HG02885 (cell line): ENCODE measurements around the gene MSH3.
"Not testable (repeated sequence)": the region's sequence is repeated elsewhere in the genome, so short reads cannot be mapped to it uniquely, and the experiment has no call there.

Experiments used
- ATAC-seq: cut with Tn5 transposase; IDR thresholded peaks from one replicate; pipeline ENCODE4 v1.9.1; 2021; ENCODE audit warnings: mild to moderate bottlenecking; ENCODE audit not compliant: unreplicated experiment, poor library complexity

MSH3 gene

DNA sequence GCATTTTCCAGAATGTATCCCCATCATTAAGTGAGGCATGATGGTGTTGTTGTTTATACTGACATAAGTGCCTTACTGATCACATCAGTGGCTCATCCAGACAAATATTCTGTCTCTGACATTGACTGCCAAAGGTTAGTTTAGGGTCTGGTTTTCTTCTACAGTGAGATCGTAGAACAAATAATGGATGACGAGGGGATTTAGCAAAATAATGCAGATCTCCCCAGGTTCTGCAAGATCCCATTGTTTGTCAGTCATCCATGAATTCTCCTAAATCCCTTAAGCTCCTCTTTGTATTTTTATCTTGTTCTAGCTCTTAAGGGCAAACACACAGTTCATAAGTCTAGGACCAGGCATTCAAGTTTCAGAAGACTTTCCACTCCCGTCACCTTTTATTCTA, 93.5 kb downstream of the MSH3 start:
- ATAC-seq = no peak

GRCh38 chr5:80752427-80752826, 98.0 kb downstream of the MSH3 start:
- ATAC-seq = no peak

GRCh38 chr5:80753712-80754111, 99.3 kb downstream of the MSH3 start:
- ATAC-seq = no peak

DNA sequence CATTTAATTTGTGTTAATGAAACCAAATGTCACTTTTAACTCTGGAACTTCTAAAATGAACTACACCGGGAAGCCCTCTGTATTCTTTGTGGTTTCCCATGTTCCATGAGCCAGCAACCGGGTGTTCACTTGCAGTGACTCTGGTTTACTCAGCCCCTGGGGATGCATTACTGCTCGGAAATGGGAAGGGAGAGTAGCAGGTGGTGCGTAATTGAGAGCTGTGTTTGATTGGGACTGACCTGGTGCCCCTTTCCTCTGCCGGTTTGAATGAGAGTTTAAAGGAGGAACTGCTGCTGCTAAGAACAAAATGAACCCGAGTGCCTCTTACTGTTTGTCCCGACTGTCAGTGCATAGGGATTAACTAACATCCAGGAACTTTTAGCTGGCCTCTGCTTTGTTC, 100.4 kb downstream of the MSH3 start:
- peak; percentile 54 for ATAC-seq

GRCh38 chr5:80755626-80756025, 101.2 kb downstream of the MSH3 start:
- peak; percentile 97 for ATAC-seq

GRCh38 chr5:80756292-80756691, 101.8 kb downstream of the MSH3 start:
- no peak for ATAC-seq

DNA sequence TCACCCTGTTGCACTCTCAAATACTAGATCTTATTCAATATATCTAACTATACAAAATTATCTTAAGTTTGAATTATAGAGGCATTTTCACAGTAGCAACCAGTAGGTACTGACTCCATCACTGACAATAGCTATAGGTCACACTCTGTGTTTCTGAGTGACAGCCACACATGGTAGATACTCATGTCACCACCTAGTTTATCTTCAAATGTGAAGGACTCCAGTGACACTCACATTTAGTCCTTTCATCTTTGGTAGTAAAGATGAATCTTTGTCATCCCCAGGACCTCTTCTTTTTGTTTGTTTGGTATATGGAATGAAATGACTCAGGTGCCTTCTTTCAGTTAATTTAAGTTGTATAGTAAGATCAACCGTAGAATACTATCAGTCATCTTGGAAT, 102.8 kb downstream of the MSH3 start:
- ATAC-seq = no peak

- ATAC-seq = no peak
Measured at GRCh38 chr5:80759866-80760577, 105.6 kb downstream of the MSH3 start.

GRCh38 chr5:80760680-80761079, 106.2 kb downstream of the MSH3 start:
- ATAC-seq = no peak

GRCh38 chr5:80761176-80761575, 106.7 kb downstream of the MSH3 start:
- ATAC-seq = no peak

DNA sequence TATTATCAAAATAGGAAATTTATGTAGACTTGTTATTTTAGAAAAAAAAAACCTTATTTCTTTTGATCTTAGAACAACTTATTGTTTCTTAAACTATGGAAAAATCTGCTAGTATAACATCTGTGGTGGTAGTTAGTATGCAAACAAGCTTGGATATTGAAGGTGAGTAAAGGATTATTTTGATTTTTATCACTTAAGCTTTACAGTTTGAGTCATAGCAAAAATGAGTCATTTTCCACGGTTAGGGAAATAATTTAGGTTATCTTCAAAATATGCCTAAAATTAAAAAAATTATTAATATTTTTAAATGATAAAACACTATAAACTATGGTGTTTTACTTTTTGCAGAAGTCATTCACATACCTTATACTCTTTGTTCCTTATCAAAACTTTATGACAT, 107.5 kb downstream of the MSH3 start:
- ATAC-seq = no peak

DNA sequence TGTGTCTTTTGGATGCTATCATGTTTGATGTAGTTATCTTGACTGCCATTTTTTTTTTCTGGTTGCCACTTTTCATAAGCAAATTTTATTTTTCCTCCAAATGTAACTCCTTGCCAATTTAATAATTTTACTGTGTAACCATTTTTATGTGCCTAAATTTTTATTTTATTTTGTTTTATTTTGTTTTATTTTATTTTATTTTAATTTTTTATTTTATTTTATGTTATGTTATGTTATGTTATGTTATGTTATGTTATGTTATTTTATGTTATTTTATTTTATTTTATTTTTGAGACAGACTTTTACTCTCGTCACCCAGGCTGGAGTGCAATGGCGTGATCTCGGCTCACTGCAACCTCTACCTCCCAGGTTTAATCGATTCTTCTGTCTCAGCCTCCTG, 108.1 kb downstream of the MSH3 start:
- ATAC-seq = no peak

GRCh38 chr5:80763211-80763610, 108.8 kb downstream of the MSH3 start:
- ATAC-seq = no peak

DNA sequence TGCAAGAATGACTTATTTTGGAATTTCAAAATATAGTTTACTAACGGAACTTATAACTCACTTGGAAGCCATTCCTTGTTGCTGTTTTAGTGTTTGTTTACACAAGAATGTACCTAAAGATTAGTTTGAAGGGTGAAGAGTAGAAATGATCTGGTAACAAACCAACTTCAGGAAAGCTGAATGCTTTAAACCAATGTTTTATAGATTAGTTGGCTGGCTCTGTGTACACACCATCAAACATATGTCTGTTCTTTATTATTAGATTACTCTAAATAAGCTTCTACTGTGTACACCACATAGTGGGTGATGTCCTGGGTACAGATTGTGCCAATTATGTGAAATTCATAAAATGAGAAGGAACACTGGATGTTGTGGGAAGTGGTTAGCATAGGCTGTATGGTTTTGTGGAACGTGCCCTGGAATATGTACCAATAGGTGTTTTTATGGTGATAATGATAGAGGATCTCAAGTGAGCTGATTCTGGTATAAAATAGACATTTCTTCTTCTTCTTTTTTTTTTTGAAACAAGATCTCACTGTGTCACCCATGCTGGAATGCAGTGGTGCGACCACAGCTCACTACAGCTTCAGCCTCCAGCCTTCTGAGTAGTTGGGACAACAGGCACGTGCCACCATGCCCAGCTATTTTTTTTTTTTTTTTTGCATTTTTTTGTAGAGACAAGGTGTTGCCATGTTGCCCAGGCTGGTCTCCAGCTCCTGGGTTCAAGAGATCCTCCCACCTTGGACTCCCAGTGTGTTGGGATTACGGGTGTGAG, 109.6 kb downstream of the MSH3 start:
- no peak for ATAC-seq

DNA sequence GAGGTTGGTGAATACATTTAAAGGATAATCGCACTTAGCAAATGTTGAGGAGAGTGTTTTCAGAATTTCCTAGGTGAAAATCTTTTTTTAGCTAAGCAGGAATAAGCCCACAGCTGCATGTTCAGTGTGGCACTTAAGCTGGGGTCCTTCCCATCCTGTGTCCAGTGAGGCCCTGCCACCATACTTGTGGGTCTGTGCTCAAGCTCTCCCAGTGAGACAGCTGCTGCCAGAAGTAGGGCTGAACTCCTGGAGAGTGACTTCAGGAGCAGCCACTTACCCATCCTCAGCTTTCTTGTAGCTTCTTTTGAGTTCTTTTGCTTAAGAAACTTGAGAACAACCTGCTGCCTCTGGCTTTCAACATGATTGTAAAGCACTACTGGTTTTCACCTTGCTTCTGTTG, 110.3 kb downstream of the MSH3 start:
- ATAC-seq = no peak

- ATAC-seq = no peak
Measured at GRCh38 chr5:80777347-80778287, 123.2 kb downstream of the MSH3 start.

DNA sequence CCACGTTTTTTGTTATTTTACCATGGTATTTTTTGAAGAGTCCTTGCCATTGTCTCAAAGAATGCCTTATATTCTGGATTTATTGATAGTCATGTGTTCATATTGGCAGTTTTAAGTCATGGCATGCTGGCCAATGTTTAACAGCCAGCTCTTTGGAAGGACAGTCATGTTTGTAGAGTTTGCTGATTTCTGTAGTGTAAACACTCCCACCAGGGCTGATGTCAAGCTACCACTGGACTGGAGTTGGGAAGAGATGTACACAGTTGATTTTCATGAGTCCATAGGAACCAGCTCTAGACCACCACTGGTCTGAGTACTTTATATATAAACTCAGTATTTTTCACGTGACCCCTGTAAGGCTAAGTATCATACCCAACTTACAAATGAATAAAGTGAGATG, 125.6 kb downstream of the MSH3 start:
- ATAC-seq = no peak

DNA sequence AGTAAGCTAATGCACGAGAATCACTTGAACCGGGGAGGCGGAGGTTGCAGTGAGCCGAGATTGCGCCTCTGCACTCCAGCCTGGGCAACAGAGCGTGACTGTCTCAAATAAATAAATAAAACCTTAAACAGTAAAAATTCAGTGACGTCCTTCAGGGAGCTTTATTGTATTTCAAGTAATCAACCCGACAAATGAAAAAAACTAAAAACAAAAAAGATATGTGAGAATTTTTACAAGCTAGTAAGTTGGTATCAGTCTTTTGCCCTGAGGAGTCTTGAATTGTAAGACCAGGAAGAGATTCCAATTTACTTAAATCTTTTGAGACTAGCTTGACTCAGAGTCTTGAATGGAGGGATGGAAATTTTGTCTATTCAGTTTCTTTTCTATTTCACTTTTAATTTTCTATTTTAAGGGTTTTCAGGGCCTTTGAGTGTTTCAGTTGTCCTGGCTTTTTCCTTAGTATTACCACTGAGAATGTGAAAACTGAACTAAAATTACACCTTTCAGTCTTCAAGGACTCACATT, 126.4 kb downstream of the MSH3 start:
- no peak for ATAC-seq

DNA sequence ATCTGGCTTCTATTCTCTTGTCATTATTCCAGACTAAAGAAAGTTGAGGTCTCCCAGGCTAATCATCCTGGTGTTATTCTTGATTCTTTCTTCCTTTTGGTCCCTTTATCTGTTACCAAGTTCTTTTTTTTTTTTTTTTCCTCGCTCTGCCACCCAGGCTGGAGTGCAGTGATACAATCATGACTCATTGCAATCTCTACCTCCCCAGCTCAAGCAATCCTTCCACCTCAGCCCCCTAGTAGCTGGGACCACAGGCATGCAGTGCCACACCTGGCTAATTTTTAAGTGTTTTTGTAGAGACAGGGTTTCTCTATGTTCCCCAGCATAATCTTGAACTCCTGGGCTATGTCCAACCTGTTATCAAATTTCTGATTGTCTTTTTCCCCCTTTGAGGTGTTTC, 126.9 kb downstream of the MSH3 start:
- no peak for ATAC-seq

DNA sequence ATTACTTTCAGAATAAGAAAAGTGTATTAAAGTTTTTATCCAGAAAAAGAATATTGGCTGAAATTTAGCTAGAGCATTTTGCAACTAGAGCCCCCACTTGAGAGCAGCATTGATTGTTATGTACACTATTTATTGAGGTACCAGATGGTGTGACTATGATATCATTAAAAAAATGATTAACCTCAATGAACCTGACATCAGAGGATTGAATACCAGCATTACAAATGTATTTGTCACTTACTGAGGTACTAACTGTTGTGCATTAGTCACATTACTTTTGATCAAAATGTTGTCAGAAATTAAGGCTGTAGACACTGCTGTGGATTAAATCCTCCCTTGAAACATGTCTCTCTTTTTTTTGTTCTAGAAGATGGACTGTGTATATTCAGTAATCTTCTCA, 128.2 kb downstream of the MSH3 start:
- no peak for ATAC-seq

DNA sequence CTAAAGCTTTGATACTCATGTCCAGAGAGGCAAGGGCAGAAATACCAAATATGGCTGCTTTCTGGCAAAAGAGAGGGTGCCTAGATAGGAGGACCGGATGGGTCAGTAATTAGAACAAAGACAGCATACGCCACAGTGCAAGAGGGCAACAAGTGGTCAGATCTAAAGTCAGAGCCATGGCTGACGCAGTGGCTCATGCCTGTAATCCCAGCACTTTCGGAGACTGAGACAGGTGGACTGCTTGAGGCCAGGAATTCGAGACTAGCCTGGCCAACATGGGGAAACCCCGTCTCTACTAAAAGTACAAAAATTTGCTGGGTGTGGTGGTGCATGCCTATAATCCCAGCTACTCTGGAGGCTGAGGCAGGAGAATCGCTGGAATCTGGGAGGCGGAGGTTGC, 129.3 kb downstream of the MSH3 start:
- not testable (repeated sequence) for ATAC-seq
